OCI-LY7 (cell line): ENCODE data around the gene ANKRD13B. TPM values are rescaled to one million over a fixed set of nuclear protein-coding genes. Genes with fewer than 3 reads are reported as not detected.

Source experiments
- BruUV-seq: library from RNA; stranded (reverse); fragments of 400-500 nt; replicated peaks from 2 replicates; lab custom pipeline; 2021; lab: Mats Ljungman, UMichigan
- CTCF ChIA-PET: fragments of 300-600 bp; sonication (Branson Sonifier 250); formaldehyde crosslinking; loops from one replicate; lab custom pipeline; 2022; ENCODE audit warnings: antibody characterized with exemption; ENCODE audit not compliant: unreplicated experiment; lab: Charles Lee
- POLR2A ChIA-PET: fragments of 300-600 bp; sonication (Branson Sonifier 250); formaldehyde crosslinking; loops from one replicate; lab custom pipeline; 2022; ENCODE audit warnings: antibody characterized with exemption; lab: Charles Lee
- DNase-seq: peaks from one replicate; pipeline ENCODE4 v3.0.0-alpha.2; 2015; ENCODE audit warnings: low spot score
- H2AFZ ChIP-seq: fragments of 200-600 bp; sonication (generic), shearing (Covaris generic); 2 replicates; pipeline ENCODE4 v1.6.1; 2014; ENCODE audit warnings: mild to moderate bottlenecking, antibody characterized with exemption, low read length, moderate library complexity
- H3K27ac ChIP-seq: fragments of 200-600 bp; sonication (generic); 2 replicates; pipeline ENCODE4 v1.5.1; 2014; ENCODE audit warnings: mixed run types, low read depth, mild to moderate bottlenecking, moderate library complexity, low read length, inconsistent platforms; ENCODE audit not compliant: poor library complexity, severe bottlenecking
- H3K36me3 ChIP-seq: fragments of 200-600 bp; sonication (generic); 2 replicates; pipeline ENCODE4 v1.6.1; 2014; ENCODE audit warnings: mild to moderate bottlenecking, antibody characterized with exemption, low read length, moderate library complexity, mixed read lengths; ENCODE audit not compliant: insufficient read depth
- H3K4me1 ChIP-seq: fragments of 200-600 bp; sonication (generic); 2 replicates; pipeline ENCODE4 v1.5.1; 2014; ENCODE audit warnings: mild to moderate bottlenecking, low read length; ENCODE audit not compliant: insufficient read depth, poor library complexity, severe bottlenecking
- H3K4me2 ChIP-seq: fragments of 200-600 bp; sonication (generic); 2 replicates; pipeline ENCODE4 v1.6.1; 2014; ENCODE audit warnings: mild to moderate bottlenecking, low read length
- H3K4me3 ChIP-seq: fragments of 200-600 bp; sonication (generic); 2 replicates; pipeline ENCODE4 v1.5.1; 2014; ENCODE audit warnings: mild to moderate bottlenecking, low read depth, low read length; ENCODE audit not compliant: poor library complexity, severe bottlenecking
- H3K79me2 ChIP-seq: fragments of 200-600 bp; sonication (generic); 2 replicates; pipeline ENCODE4 v1.6.1; 2016; ENCODE audit warnings: low read depth, mild to moderate bottlenecking, low read length, moderate library complexity, mixed read lengths; ENCODE audit not compliant: insufficient read depth
- H3K9me2 ChIP-seq: fragments of 200-600 bp; sonication (generic); 2 replicates; pipeline ENCODE4 v1.6.1; 2016; ENCODE audit warnings: mild to moderate bottlenecking, low read length, mixed read lengths; ENCODE audit not compliant: insufficient read depth
- H3K9me3 ChIP-seq: fragments of 200-600 bp; sonication (generic); 2 replicates; pipeline ENCODE4 v1.6.1; 2014; ENCODE audit warnings: mild to moderate bottlenecking, mixed run types, low read length, mixed read lengths
- H4K20me1 ChIP-seq: fragments of 200-600 bp; sonication (generic); 2 replicates; pipeline ENCODE4 v1.6.1; 2014; ENCODE audit warnings: mild to moderate bottlenecking, antibody characterized with exemption, low read length, moderate library complexity, mixed read lengths; ENCODE audit not compliant: insufficient read depth
- CTCF ChIP-seq: fragments of 200-600 bp; sonication (generic); conservative IDR thresholded peaks from 2 replicates; pipeline ENCODE4 v1.5.1; 2014; ENCODE audit warnings: mild to moderate bottlenecking, antibody characterized with exemption, low read length, moderate library complexity, mixed read lengths
- EZH2phosphoT487 ChIP-seq: fragments of 200-600 bp; sonication (generic); IDR thresholded peaks from 2 replicates; pipeline ENCODE4 v1.6.1; 2018; ENCODE audit warnings: low read depth, borderline replicate concordance, mild to moderate bottlenecking, mixed run types, antibody characterized with exemption, low read length, moderate library complexity, mixed read lengths
- intact Hi-C: fragments of 100-400 bp; cut with micrococcal nuclease; formaldehyde crosslinking; loops from one replicate; pipeline ENCODE4 v1.10.0; 2022; ENCODE audit not compliant: unreplicated experiment
- total RNA-seq, 2 experiments: library from RNA; depleted of rRNA in 1 of 2; stranded (reverse); fragments of >200 nt in 1 of 2; shearing (Covaris generic) in 1 of 2; gene quantifications; 2 replicates each; pipeline ENCODE4 v1.2.3, GENCODE V29; 2014 to 2022

ANKRD13B gene
- total RNA-seq, 2 experiments from 2014 or later = 22.8 to 30.5 TPM

DNA sequence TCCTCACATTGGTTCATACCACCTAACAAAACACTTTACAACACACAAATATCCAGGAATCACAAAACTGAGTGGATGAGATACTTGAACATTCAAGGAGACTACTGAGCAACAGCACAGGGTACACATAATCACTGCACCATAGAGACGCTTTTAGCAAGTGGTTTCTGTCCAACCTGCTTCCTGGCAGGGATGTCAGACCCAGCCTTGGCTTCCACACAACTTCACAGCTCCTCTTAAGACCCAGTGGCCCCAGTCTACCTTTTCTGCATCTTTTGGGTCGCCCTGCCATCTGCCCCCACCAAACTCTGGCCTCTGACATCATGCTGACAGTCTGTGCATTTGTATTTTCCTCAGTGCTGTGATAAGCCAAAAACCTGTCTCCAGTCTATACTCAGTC is 35.7 kb downstream of the ANKRD13B start:
- no peaks in the 10 kb centered on the region for H3K9me3 ChIP-seq
- no peak overlapping the region for H3K4me3 ChIP-seq
- ChIA-PET CTCF (no interaction called here), POLR2A (interaction anchor here (0.5 kb wide), 1 partner anchor 247 kb away, joined by 3 read pairs; no protein-coding TSS in a partner anchor)
- H3K9me2 ChIP-seq = no peaks in the 10 kb centered on the region
- H3K79me2 ChIP-seq = no peaks in the 10 kb centered on the region
- H3K36me3 ChIP-seq = peaks cover 39% of the 10 kb centered on the region
- DNase-seq = no peak
- no peak overlapping the region for H3K4me2 ChIP-seq
- H3K4me1 ChIP-seq = no peaks in the 10 kb centered on the region
- intact Hi-C loops = no loop called here
- H3K27ac ChIP-seq = no peak overlapping the region
- no TSS peak for BruUV-seq
- no peak for TF ChIP-seq EZH2phosphoT487
- no peak overlapping the region for H2AFZ ChIP-seq
- 0 out of 2 replicates have a peak, but pooled peaks cover 5% of the 10 kb centered on the region for H4K20me1 ChIP-seq

- H3K4me2 ChIP-seq = no peak overlapping the region
- BruUV-seq = no TSS peak
- H3K9me3 ChIP-seq = no peaks in the 10 kb centered on the region
- DNase-seq = no peak
- H3K79me2 ChIP-seq = no peaks in the 10 kb centered on the region
- H3K36me3 ChIP-seq = peaks cover 49% of the 10 kb centered on the region
- POLR2A ChIA-PET = no interaction called here
- H4K20me1 ChIP-seq = 0 out of 2 replicates have a peak, but pooled peaks cover 5% of the 10 kb centered on the region
- no peak overlapping the region for H2AFZ ChIP-seq
- no peak for TF ChIP-seq CTCF
- TF ChIP-seq EZH2phosphoT487 = no peak
- no peak overlapping the region for H3K4me3 ChIP-seq
- H3K9me2 ChIP-seq = no peaks in the 10 kb centered on the region
- no peaks in the 10 kb centered on the region for H3K4me1 ChIP-seq
- intact Hi-C loops = loop anchor here (10.0 kb wide), 1 partner anchor 375 kb away; no protein-coding TSS in a partner anchor
- CTCF ChIA-PET = no interaction called here
- H3K27ac ChIP-seq = no peak overlapping the region
Observed at GRCh38 chr17:29629839-29630238, 36.9 kb downstream of the ANKRD13B start.

- ChIA-PET POLR2A (interaction anchor here (0.5 kb wide), 1 partner anchor 12 kb away, joined by 3 read pairs; no protein-coding TSS in a partner anchor), CTCF (no interaction called here)
- peaks cover 57% of the 10 kb centered on the region for H3K36me3 ChIP-seq
Observed at GRCh38 chr17:29630630-29631193, 37.8 kb downstream of the ANKRD13B start.

More at GRCh38 chr17:29630630-29631193, 37.8 kb downstream of the ANKRD13B start:
- H3K4me1 ChIP-seq = no peaks in the 10 kb centered on the region
- intact Hi-C loops = loop anchor here (10.0 kb wide), 1 partner anchor 374 kb away; no protein-coding TSS in a partner anchor
- H4K20me1 ChIP-seq = 0 out of 2 replicates have a peak, but pooled peaks cover 5% of the 10 kb centered on the region
- BruUV-seq = no TSS peak
- H3K4me3 ChIP-seq = no peak overlapping the region
- H3K9me3 ChIP-seq = no peaks in the 10 kb centered on the region
- H3K79me2 ChIP-seq = no peaks in the 10 kb centered on the region
- no peak overlapping the region for H3K27ac ChIP-seq
- H3K9me2 ChIP-seq = no peaks in the 10 kb centered on the region
- no peak overlapping the region for H3K4me2 ChIP-seq
- no peak for DNase-seq
- no peak for TF ChIP-seq EZH2phosphoT487
- TF ChIP-seq CTCF = no peak
- no peak overlapping the region for H2AFZ ChIP-seq
